ENCODE results near the gene LHFPL3. TPM values are rescaled to one million over a fixed set of nuclear protein-coding genes. Genes with fewer than 3 reads are reported as not detected.
A peak's percentile ranks its signal among the peaks of the same experiment; 100 is the strongest.

Gene LHFPL3
- total RNA-seq, 1 donor from 2014 or later, result not detected

- Histone ChIP-seq H3K36me3 (ENCODE audit: control insufficient read depth in 3 of 3, insufficient read depth in 3 of 3, low read length in 3 of 3) (no peaks in the 10 kb centered on the region), H3K4me3 (ENCODE audit: low read length in 3 of 3) (no peak overlapping the region), H3K4me1 (ENCODE audit: control insufficient read depth in 3 of 3, insufficient read depth in 3 of 3, low read length in 3 of 3) (no peaks in the 10 kb centered on the region), H3K9ac (ENCODE audit: low read depth in 1 of 3, low read length in 3 of 3) (no peak overlapping the region), H3K27me3 (ENCODE audit: control insufficient read depth in 3 of 3, insufficient read depth in 3 of 3, low read length in 3 of 3) (peaks cover 4 to 9% (median 7%) of the 10 kb centered on the region in 3 donors), H3K9me3 (ENCODE audit: control insufficient read depth in 3 of 3, low read length in 3 of 3) (no peaks in the 10 kb centered on the region), H3K27ac (ENCODE audit: low read depth, low read length) (no peak overlapping the region)
Measured at GRCh38 chr7:104839842-104840241, 511.4 kb downstream of the LHFPL3 start.

- peaks cover 9 to 18% (median 10%) of the 10 kb centered on the region in 3 donors for H3K27me3 ChIP-seq (ENCODE audit: control insufficient read depth in 3 of 3, insufficient read depth in 3 of 3, low read length in 3 of 3)
- H3K9ac ChIP-seq (ENCODE audit: low read depth in 1 of 3, low read length in 3 of 3), result no peak overlapping the region
- H3K9me3 ChIP-seq (ENCODE audit: control insufficient read depth in 3 of 3, low read length in 3 of 3), result no peaks in the 10 kb centered on the region
- H3K36me3 ChIP-seq (ENCODE audit: control insufficient read depth in 3 of 3, insufficient read depth in 3 of 3, low read length in 3 of 3), result no peaks in the 10 kb centered on the region
- no peaks in the 10 kb centered on the region for H3K4me1 ChIP-seq (ENCODE audit: control insufficient read depth in 3 of 3, insufficient read depth in 3 of 3, low read length in 3 of 3)
- no peak overlapping the region for H3K4me3 ChIP-seq (ENCODE audit: low read length in 3 of 3)
- H3K27ac ChIP-seq (ENCODE audit: low read depth, low read length), result no peak overlapping the region
Measured at GRCh38 chr7:104841798-104842197, 513.4 kb downstream of the LHFPL3 start.

- Histone ChIP-seq H3K9ac (ENCODE audit: low read depth in 1 of 3, low read length in 3 of 3) (no peak overlapping the region), H3K36me3 (ENCODE audit: control insufficient read depth in 3 of 3, insufficient read depth in 3 of 3, low read length in 3 of 3) (no peaks in the 10 kb centered on the region), H3K4me3 (ENCODE audit: low read length in 3 of 3) (no peak overlapping the region), H3K4me1 (ENCODE audit: control insufficient read depth in 3 of 3, insufficient read depth in 3 of 3, low read length in 3 of 3) (no peaks in the 10 kb centered on the region), H3K9me3 (ENCODE audit: control insufficient read depth in 3 of 3, low read length in 3 of 3) (no peaks in the 10 kb centered on the region), H3K27me3 (ENCODE audit: control insufficient read depth in 3 of 3, insufficient read depth in 3 of 3, low read length in 3 of 3) (peaks cover 5 to 14% (median 10%) of the 10 kb centered on the region in 3 donors), H3K27ac (ENCODE audit: low read depth, low read length) (no peak overlapping the region)
Measured at GRCh38 chr7:104843198-104843597, 514.8 kb downstream of the LHFPL3 start.

- Histone ChIP-seq H3K27me3 (ENCODE audit: control insufficient read depth in 3 of 3, insufficient read depth in 3 of 3, low read length in 3 of 3) (peaks cover 5 to 14% (median 10%) of the 10 kb centered on the region in 3 donors), H3K4me3 (ENCODE audit: low read length in 3 of 3) (no peak overlapping the region), H3K4me1 (ENCODE audit: control insufficient read depth in 3 of 3, insufficient read depth in 3 of 3, low read length in 3 of 3) (no peaks in the 10 kb centered on the region), H3K9me3 (ENCODE audit: control insufficient read depth in 3 of 3, low read length in 3 of 3) (no peaks in the 10 kb centered on the region), H3K9ac (ENCODE audit: low read depth in 1 of 3, low read length in 3 of 3) (no peak overlapping the region), H3K36me3 (ENCODE audit: control insufficient read depth in 3 of 3, insufficient read depth in 3 of 3, low read length in 3 of 3) (no peaks in the 10 kb centered on the region), H3K27ac (ENCODE audit: low read depth, low read length) (no peak overlapping the region)
Measured at GRCh38 chr7:104845557-104845956, 517.2 kb downstream of the LHFPL3 start.

GRCh38 chr7:104846731-104847130 lies 518.3 kb downstream of the LHFPL3 start:
- no peaks in the 10 kb centered on the region for H3K4me1 ChIP-seq (ENCODE audit: control insufficient read depth in 3 of 3, insufficient read depth in 3 of 3, low read length in 3 of 3)
- no peak overlapping the region for H3K9ac ChIP-seq (ENCODE audit: low read depth in 1 of 3, low read length in 3 of 3)
- no peak overlapping the region for H3K27ac ChIP-seq (ENCODE audit: low read depth, low read length)
- H3K27me3 ChIP-seq (ENCODE audit: control insufficient read depth in 3 of 3, insufficient read depth in 3 of 3, low read length in 3 of 3), result peaks cover 5 to 14% (median 10%) of the 10 kb centered on the region in 3 donors
- no peak overlapping the region for H3K4me3 ChIP-seq (ENCODE audit: low read length in 3 of 3)
- H3K36me3 ChIP-seq (ENCODE audit: control insufficient read depth in 3 of 3, insufficient read depth in 3 of 3, low read length in 3 of 3), result no peaks in the 10 kb centered on the region
- H3K9me3 ChIP-seq (ENCODE audit: control insufficient read depth in 3 of 3, low read length in 3 of 3), result no peaks in the 10 kb centered on the region

- Histone ChIP-seq H3K36me3 (ENCODE audit: control insufficient read depth in 3 of 3, insufficient read depth in 3 of 3, low read length in 3 of 3) (no peaks in the 10 kb centered on the region), H3K9ac (ENCODE audit: low read depth in 1 of 3, low read length in 3 of 3) (peak overlapping the region in 1 of 3 donors; percentile 36), H3K9me3 (ENCODE audit: control insufficient read depth in 3 of 3, low read length in 3 of 3) (no peaks in the 10 kb centered on the region), H3K4me3 (ENCODE audit: low read length in 3 of 3) (no peak overlapping the region), H3K27me3 (ENCODE audit: control insufficient read depth in 3 of 3, insufficient read depth in 3 of 3, low read length in 3 of 3) (peaks cover 5 to 11% (median 10%) of the 10 kb centered on the region in 3 donors), H3K4me1 (ENCODE audit: control insufficient read depth in 3 of 3, insufficient read depth in 3 of 3, low read length in 3 of 3) (no peaks in the 10 kb centered on the region), H3K27ac (ENCODE audit: low read depth, low read length) (no peak overlapping the region)
Measured at GRCh38 chr7:104848138-104848990, 520.0 kb downstream of the LHFPL3 start.

GRCh38 chr7:104850374-104850773 lies 522.0 kb downstream of the LHFPL3 start:
- H3K9me3 ChIP-seq (ENCODE audit: control insufficient read depth in 3 of 3, low read length in 3 of 3), result no peaks in the 10 kb centered on the region
- H3K27me3 ChIP-seq (ENCODE audit: control insufficient read depth in 3 of 3, insufficient read depth in 3 of 3, low read length in 3 of 3), result peaks cover 0 to 7% (median 5%) of the 10 kb centered on the region in 3 donors
- no peak overlapping the region for H3K4me3 ChIP-seq (ENCODE audit: low read length in 3 of 3)
- no peak overlapping the region for H3K27ac ChIP-seq (ENCODE audit: low read depth, low read length)
- H3K4me1 ChIP-seq (ENCODE audit: control insufficient read depth in 3 of 3, insufficient read depth in 3 of 3, low read length in 3 of 3), result no peaks in the 10 kb centered on the region
- no peaks in the 10 kb centered on the region for H3K36me3 ChIP-seq (ENCODE audit: control insufficient read depth in 3 of 3, insufficient read depth in 3 of 3, low read length in 3 of 3)
- H3K9ac ChIP-seq (ENCODE audit: low read depth in 1 of 3, low read length in 3 of 3), result no peak overlapping the region

- H3K4me1 ChIP-seq (ENCODE audit: control insufficient read depth in 3 of 3, insufficient read depth in 3 of 3, low read length in 3 of 3), result no peaks in the 10 kb centered on the region
- no peaks in the 10 kb centered on the region for H3K27me3 ChIP-seq (ENCODE audit: control insufficient read depth in 3 of 3, insufficient read depth in 3 of 3, low read length in 3 of 3)
- no peaks in the 10 kb centered on the region for H3K36me3 ChIP-seq (ENCODE audit: control insufficient read depth in 3 of 3, insufficient read depth in 3 of 3, low read length in 3 of 3)
- no peaks in the 10 kb centered on the region for H3K9me3 ChIP-seq (ENCODE audit: control insufficient read depth in 3 of 3, low read length in 3 of 3)
- H3K27ac ChIP-seq (ENCODE audit: low read depth, low read length), result no peak overlapping the region
- no peak overlapping the region for H3K9ac ChIP-seq (ENCODE audit: low read depth in 1 of 3, low read length in 3 of 3)
- H3K4me3 ChIP-seq (ENCODE audit: low read length in 3 of 3), result no peak overlapping the region
Measured at GRCh38 chr7:104851268-104851667, 522.9 kb downstream of the LHFPL3 start.

- H3K9me3 ChIP-seq (ENCODE audit: control insufficient read depth in 3 of 3, low read length in 3 of 3), result no peaks in the 10 kb centered on the region
- no peak overlapping the region for H3K4me3 ChIP-seq (ENCODE audit: low read length in 3 of 3)
- no peak overlapping the region for H3K9ac ChIP-seq (ENCODE audit: low read depth in 1 of 3, low read length in 3 of 3)
- H3K27ac ChIP-seq (ENCODE audit: low read depth, low read length), result no peak overlapping the region
- peaks cover 0 to 2% (median 0%) of the 10 kb centered on the region in 3 donors for H3K27me3 ChIP-seq (ENCODE audit: control insufficient read depth in 3 of 3, insufficient read depth in 3 of 3, low read length in 3 of 3)
- no peaks in the 10 kb centered on the region for H3K4me1 ChIP-seq (ENCODE audit: control insufficient read depth in 3 of 3, insufficient read depth in 3 of 3, low read length in 3 of 3)
- H3K36me3 ChIP-seq (ENCODE audit: control insufficient read depth in 3 of 3, insufficient read depth in 3 of 3, low read length in 3 of 3), result no peaks in the 10 kb centered on the region
Measured at GRCh38 chr7:104852386-104852785, 524.0 kb downstream of the LHFPL3 start.

- Histone ChIP-seq H3K27ac (ENCODE audit: low read depth, low read length) (no peak overlapping the region), H3K9ac (ENCODE audit: low read depth in 1 of 3, low read length in 3 of 3) (no peak overlapping the region), H3K4me1 (ENCODE audit: control insufficient read depth in 3 of 3, insufficient read depth in 3 of 3, low read length in 3 of 3) (no peaks in the 10 kb centered on the region), H3K4me3 (ENCODE audit: low read length in 3 of 3) (no peak overlapping the region), H3K27me3 (ENCODE audit: control insufficient read depth in 3 of 3, insufficient read depth in 3 of 3, low read length in 3 of 3) (peaks cover 0 to 2% (median 0%) of the 10 kb centered on the region in 3 donors), H3K36me3 (ENCODE audit: control insufficient read depth in 3 of 3, insufficient read depth in 3 of 3, low read length in 3 of 3) (no peaks in the 10 kb centered on the region), H3K9me3 (ENCODE audit: control insufficient read depth in 3 of 3, low read length in 3 of 3) (no peaks in the 10 kb centered on the region)
Measured at GRCh38 chr7:104855861-104856260, 527.5 kb downstream of the LHFPL3 start.

Measured in skeletal muscle tissue (tissue), 4 donors.